Smooth muscle cell (in vitro differentiated cells): ENCODE results near the gene PARP9. TPM values are rescaled to one million over a fixed set of nuclear protein-coding genes. Genes with fewer than 3 reads are reported as not detected.

Experiments used
- DNase-seq: peaks from one replicate; lab custom pipeline; 2025; ENCODE audit not compliant: unreplicated experiment; lab: John Stamatoyannopoulos, UW
- H2AFZ ChIP-seq: fragments of 200-600 bp; sonication (generic); 2 replicates; pipeline ENCODE4 v1.6.0; 2016; ENCODE audit warnings: antibody characterized with exemption, low read depth, mild to moderate bottlenecking
- H3F3A ChIP-seq: fragments of 200-600 bp; sonication (generic); 2 replicates; pipeline ENCODE4 v1.6.0; 2017; ENCODE audit warnings: antibody characterized with exemption, low read depth
- H3K27ac ChIP-seq: fragments of 200-600 bp; sonication (generic); 2 replicates; pipeline ENCODE4 v1.5.1; 2016; ENCODE audit warnings: low read depth, mild to moderate bottlenecking
- H3K27me3 ChIP-seq: fragments of 200-600 bp; sonication (generic); 2 replicates; pipeline ENCODE4 v1.6.1; 2016; ENCODE audit warnings: low read depth, mild to moderate bottlenecking
- H3K36me3 ChIP-seq: fragments of 200-600 bp; sonication (generic); 2 replicates; pipeline ENCODE4 v1.5.1; 2016; ENCODE audit warnings: low read depth
- H3K4me1 ChIP-seq: fragments of 200-600 bp; sonication (generic); 2 replicates; pipeline ENCODE4 v1.5.1; 2016; ENCODE audit warnings: low read depth
- H3K4me2 ChIP-seq: fragments of 200-600 bp; sonication (generic); 2 replicates; pipeline ENCODE4 v1.6.0; 2016; ENCODE audit warnings: mild to moderate bottlenecking
- H3K4me3 ChIP-seq: fragments of 200-600 bp; sonication (generic); 2 replicates; pipeline ENCODE4 v1.5.1; 2016; ENCODE audit warnings: mild to moderate bottlenecking
- H3K79me2 ChIP-seq: fragments of 200-600 bp; sonication (generic); 2 replicates; pipeline ENCODE4 v1.6.0; 2016; ENCODE audit warnings: low read depth, mild to moderate bottlenecking
- H3K9ac ChIP-seq: fragments of 200-600 bp; sonication (generic); 2 replicates; pipeline ENCODE4 v1.6.0; 2016; ENCODE audit warnings: low read depth
- H3K9me3 ChIP-seq: fragments of 200-600 bp; sonication (generic); replicated peaks from 2 replicates; pipeline ENCODE4 v1.5.1; 2016; ENCODE audit warnings: low read depth
- H4K20me1 ChIP-seq: fragments of 200-600 bp; sonication (generic); 2 replicates; pipeline ENCODE4 v1.6.0; 2016; ENCODE audit warnings: low read depth
- CTCF ChIP-seq: fragments of 200-600 bp; sonication (generic); IDR thresholded peaks from 2 replicates; pipeline ENCODE4 v1.5.1; 2017; ENCODE audit warnings: borderline replicate concordance, mild to moderate bottlenecking, antibody characterized with exemption; ENCODE audit not compliant: insufficient read depth, poor library complexity, severe bottlenecking
- WGBS: methylation state at CpG from one replicate; pipeline ENCODE4 v1.1.7; 2016; ENCODE audit warnings: low lambda C conversion rate; 5-methylcytosine and 5-hydroxymethylcytosine counted together
- polyA plus RNA-seq: library from polyadenylated mRNA; unstranded; fragments of >200 nt; fragmentation: Nextera tagmentation; extraction: Ambion mirVana; gene quantifications from 2 replicates; pipeline ENCODE4 v1.2.1, GENCODE V29; 2016
- total RNA-seq: library from RNA; depleted of rRNA; stranded (reverse); fragments of >200 nt; gene quantifications from 2 replicates; pipeline ENCODE4 v1.2.3, GENCODE V29; 2014

PARP9 gene
- total and polyA plus RNA-seq, 2 experiments from 2014 or later = 3.8 to 5.1 TPM

- 91% methylated on average over 11 of the region's 11 CpGs for WGBS
- no peak overlapping the region for H3K4me3 ChIP-seq
- no peak overlapping the region for H3K27ac ChIP-seq
- H3K36me3 ChIP-seq = no peaks in the 10 kb centered on the region
- H2AFZ ChIP-seq = no peak overlapping the region
- H3K9me3 ChIP-seq = no peaks in the 10 kb centered on the region
- no peaks in the 10 kb centered on the region for H4K20me1 ChIP-seq
- no peak overlapping the region for H3K4me2 ChIP-seq
- no peaks in the 10 kb centered on the region for H3K79me2 ChIP-seq
- DNase-seq = no peak
- TF ChIP-seq CTCF = no peak
- no peaks in the 10 kb centered on the region for H3K27me3 ChIP-seq
- H3K4me1 ChIP-seq = no peaks in the 10 kb centered on the region
- H3F3A ChIP-seq = no peaks in the 10 kb centered on the region
- H3K9ac ChIP-seq = no peak overlapping the region
Observed at GRCh38 chr3:122523317-122523716, 40.8 kb downstream of the PARP9 start.

- TF ChIP-seq CTCF = no peak
- no peaks in the 10 kb centered on the region for H3K27me3 ChIP-seq
- H4K20me1 ChIP-seq = no peaks in the 10 kb centered on the region
- H3K27ac ChIP-seq = no peak overlapping the region
- no peaks in the 10 kb centered on the region for H3K36me3 ChIP-seq
- H3K4me1 ChIP-seq = no peaks in the 10 kb centered on the region
- 94% methylated on average over 4 of the region's 4 CpGs for WGBS
- H3K4me2 ChIP-seq = no peak overlapping the region
- H3K9me3 ChIP-seq = no peaks in the 10 kb centered on the region
- DNase-seq = no peak
- H3K79me2 ChIP-seq = no peaks in the 10 kb centered on the region
- no peak overlapping the region for H3K9ac ChIP-seq
- no peaks in the 10 kb centered on the region for H3F3A ChIP-seq
- no peak overlapping the region for H2AFZ ChIP-seq
- no peak overlapping the region for H3K4me3 ChIP-seq
Observed at GRCh38 chr3:122520861-122521260, 43.2 kb downstream of the PARP9 start.

GRCh38 chr3:122519693-122520092 lies 44.4 kb downstream of the PARP9 start:
- H4K20me1 ChIP-seq = no peaks in the 10 kb centered on the region
- H3K4me3 ChIP-seq = no peak overlapping the region
- no peak for TF ChIP-seq CTCF
- H3K36me3 ChIP-seq = no peaks in the 10 kb centered on the region
- no peaks in the 10 kb centered on the region for H3K9me3 ChIP-seq
- H2AFZ ChIP-seq = no peak overlapping the region
- H3K27me3 ChIP-seq = no peaks in the 10 kb centered on the region
- H3K9ac ChIP-seq = no peak overlapping the region
- H3K79me2 ChIP-seq = no peaks in the 10 kb centered on the region
- H3F3A ChIP-seq = no peaks in the 10 kb centered on the region
- no peak overlapping the region for H3K4me2 ChIP-seq
- DNase-seq = no peak
- H3K27ac ChIP-seq = no peak overlapping the region
- no peaks in the 10 kb centered on the region for H3K4me1 ChIP-seq

GRCh38 chr3:122516846-122517360 lies 47.2 kb downstream of the PARP9 start:
- peaks cover 21% of the 10 kb centered on the region for H3K79me2 ChIP-seq
- 86% methylated on average over 6 of the region's 6 CpGs for WGBS
- H3K27ac ChIP-seq = no peak overlapping the region
- TF ChIP-seq CTCF = no peak
- H3K36me3 ChIP-seq = no peaks in the 10 kb centered on the region
- peaks cover 18% of the 10 kb centered on the region for H3K4me1 ChIP-seq
- peaks cover 22% of the 10 kb centered on the region for H4K20me1 ChIP-seq
- H3K27me3 ChIP-seq = no peaks in the 10 kb centered on the region
- no peaks in the 10 kb centered on the region for H3K9me3 ChIP-seq
- no peak for DNase-seq
- H3F3A ChIP-seq = peaks cover 3% of the 10 kb centered on the region
- no peak overlapping the region for H3K9ac ChIP-seq
- no peak overlapping the region for H3K4me3 ChIP-seq
- no peak overlapping the region for H2AFZ ChIP-seq
- H3K4me2 ChIP-seq = no peak overlapping the region
